ENCODE measurements around the gene PIM1. TPM values are rescaled to one million over a fixed set of nuclear protein-coding genes. Genes with fewer than 3 reads are reported as not detected.

The PIM1 gene
- total and polyA plus RNA-seq, 9 of the 15 experiments (the other 6 are each of a cell fraction or from before 2014, with no cell fraction given) = 19.0 to 789 (median 212) TPM

DNA sequence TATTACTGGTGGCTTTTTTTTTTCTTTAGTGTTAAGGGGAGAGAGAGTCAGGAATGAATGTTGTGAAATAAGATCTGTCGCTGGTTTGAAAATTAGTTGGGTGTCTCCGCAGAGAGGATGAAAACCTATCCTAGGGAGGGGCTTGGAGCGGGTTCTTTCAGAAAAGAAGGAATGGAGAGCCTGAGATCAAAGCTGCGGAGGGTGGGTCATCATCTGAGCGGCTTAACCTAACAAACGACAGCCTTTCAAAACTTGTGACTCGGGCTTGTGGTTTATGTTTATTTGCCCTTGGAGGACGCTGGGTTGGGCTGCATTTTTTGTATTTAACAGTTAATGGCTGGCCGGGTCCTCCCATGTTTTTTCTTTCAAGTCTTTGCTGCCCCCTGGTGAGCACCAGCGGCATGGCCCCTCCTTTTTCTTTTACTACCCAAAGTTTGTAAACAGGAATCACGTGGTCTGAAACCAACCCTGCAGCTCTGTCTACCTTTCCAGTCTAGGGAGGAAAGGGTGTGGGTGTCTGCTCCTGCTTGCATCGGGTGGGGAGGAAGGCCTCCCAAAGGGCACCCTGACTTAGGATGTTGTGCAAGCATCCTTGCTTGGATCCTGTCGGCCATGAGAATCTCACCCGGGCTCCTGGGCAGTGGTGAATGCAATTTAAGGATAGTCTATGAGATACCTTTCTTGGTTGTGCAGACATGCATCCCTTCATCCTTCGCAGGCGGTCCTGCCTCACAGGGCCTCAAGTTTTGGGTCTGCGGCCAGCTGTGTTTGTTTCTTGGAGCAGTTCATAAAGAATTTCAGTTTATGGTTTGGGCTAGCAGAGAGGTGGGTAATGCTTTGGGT lies 2.2 kb downstream of the PIM1 start (continued):
- TF ChIP-seq, protein P1, sequence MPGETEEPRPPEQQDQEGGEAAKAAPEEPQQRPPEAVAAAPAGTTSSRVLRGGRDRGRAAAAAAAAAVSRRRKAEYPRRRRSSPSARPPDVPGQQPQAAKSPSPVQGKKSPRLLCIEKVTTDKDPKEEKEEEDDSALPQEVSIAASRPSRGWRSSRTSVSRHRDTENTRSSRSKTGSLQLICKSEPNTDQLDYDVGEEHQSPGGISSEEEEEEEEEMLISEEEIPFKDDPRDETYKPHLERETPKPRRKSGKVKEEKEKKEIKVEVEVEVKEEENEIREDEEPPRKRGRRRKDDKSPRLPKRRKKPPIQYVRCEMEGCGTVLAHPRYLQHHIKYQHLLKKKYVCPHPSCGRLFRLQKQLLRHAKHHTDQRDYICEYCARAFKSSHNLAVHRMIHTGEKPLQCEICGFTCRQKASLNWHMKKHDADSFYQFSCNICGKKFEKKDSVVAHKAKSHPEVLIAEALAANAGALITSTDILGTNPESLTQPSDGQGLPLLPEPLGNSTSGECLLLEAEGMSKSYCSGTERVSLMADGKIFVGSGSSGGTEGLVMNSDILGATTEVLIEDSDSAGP (CRISPR knock-in tag; IDR thresholded peaks at IDR 0.05) = no peak
- peak; percentile 77 for TF ChIP-seq CBFA2T2 (conservative IDR thresholded peaks at IDR 0.05)
- TF ChIP-seq ZC3H11A (IDR thresholded peaks at IDR 0.05; ENCODE audit: low read depth, low read length) = peak; percentile 89
- TF ChIP-seq VEZF1 (CRISPR knock-in tag; IDR thresholded peaks at IDR 0.05) = peak; percentile 87
- TF ChIP-seq SMAD1 (IDR thresholded peaks at IDR 0.05; ENCODE audit: low read depth, low read length, partially characterized antibody) = peak; percentile 0
- TF ChIP-seq TAF1 (IDR thresholded peaks at IDR 0.05; ENCODE audit: control insufficient read depth, extremely low read depth, insufficient read depth, low read length, severe bottlenecking) = peak; percentile 54
- no peak for TF ChIP-seq ATF3 (IDR thresholded peaks at IDR 0.05)
- TF ChIP-seq ATF3 (CRISPR knock-in tag; conservative IDR thresholded peaks at IDR 0.05) = peak; percentile 85
- peak; percentile 98 for TF ChIP-seq FOXK1 (CRISPR knock-in tag; IDR thresholded peaks at IDR 0.05; ENCODE audit: borderline replicate concordance)
- TF ChIP-seq, protein P2, sequence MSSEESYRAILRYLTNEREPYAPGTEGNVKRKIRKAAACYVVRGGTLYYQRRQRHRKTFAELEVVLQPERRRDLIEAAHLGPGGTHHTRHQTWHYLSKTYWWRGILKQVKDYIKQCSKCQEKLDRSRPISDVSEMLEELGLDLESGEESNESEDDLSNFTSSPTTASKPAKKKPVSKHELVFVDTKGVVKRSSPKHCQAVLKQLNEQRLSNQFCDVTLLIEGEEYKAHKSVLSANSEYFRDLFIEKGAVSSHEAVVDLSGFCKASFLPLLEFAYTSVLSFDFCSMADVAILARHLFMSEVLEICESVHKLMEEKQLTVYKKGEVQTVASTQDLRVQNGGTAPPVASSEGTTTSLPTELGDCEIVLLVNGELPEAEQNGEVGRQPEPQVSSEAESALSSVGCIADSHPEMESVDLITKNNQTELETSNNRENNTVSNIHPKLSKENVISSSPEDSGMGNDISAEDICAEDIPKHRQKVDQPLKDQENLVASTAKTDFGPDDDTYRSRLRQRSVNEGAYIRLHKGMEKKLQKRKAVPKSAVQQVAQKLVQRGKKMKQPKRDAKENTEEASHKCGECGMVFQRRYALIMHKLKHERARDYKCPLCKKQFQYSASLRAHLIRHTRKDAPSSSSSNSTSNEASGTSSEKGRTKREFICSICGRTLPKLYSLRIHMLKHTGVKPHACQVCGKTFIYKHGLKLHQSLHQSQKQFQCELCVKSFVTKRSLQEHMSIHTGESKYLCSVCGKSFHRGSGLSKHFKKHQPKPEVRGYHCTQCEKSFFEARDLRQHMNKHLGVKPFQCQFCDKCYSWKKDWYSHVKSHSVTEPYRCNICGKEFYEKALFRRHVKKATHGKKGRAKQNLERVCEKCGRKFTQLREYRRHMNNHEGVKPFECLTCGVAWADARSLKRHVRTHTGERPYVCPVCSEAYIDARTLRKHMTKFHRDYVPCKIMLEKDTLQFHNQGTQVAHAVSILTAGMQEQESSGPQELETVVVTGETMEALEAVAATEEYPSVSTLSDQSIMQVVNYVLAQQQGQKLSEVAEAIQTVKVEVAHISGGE (CRISPR knock-in tag; IDR thresholded peaks at IDR 0.05) = no peak
- no peak for TF ChIP-seq TCF7L2 (IDR thresholded peaks at IDR 0.05; ENCODE audit: low read depth, low read length)
- TF ChIP-seq POLR2H (tag; IDR thresholded peaks at IDR 0.05; ENCODE audit: low read depth) = no peak
- peak; percentile 52 to 86 for TF ChIP-seq MAZ (CRISPR knock-in tag; conservative IDR thresholded peaks at IDR 0.05 in 1 of 2, IDR thresholded peaks at IDR 0.05 in 1 of 2)
- TF ChIP-seq PURB (CRISPR knock-in tag; IDR thresholded peaks at IDR 0.05; ENCODE audit: low read depth) = no peak
- TF ChIP-seq ELF1 (tag; IDR thresholded peaks at IDR 0.05) = peak; percentile 61; the same call in 1 of the 2 replicates
- 0 out of 2 replicates have a peak, but pooled peaks have one; percentile 27 for TF ChIP-seq ZNF668 (CRISPR knock-in tag; IDR thresholded peaks at IDR 0.05)
- TF ChIP-seq RCOR1 (IDR thresholded peaks at IDR 0.05; ENCODE audit: borderline replicate concordance in 1 of 2, low read depth in 2 of 2, low read length in 2 of 2) = peak in 1 of 2 experiments; percentile 58; a peak in 2 of 4 replicates
